GM08714 (cell line): ENCODE results near the gene CREG1.

Experiments
- H3K4me3 ChIP-seq: fragments of 200-500 bp; sonication (Bioruptor generic); 2 replicates; pipeline ENCODE4 v1.5.1; 2014; ENCODE audit warnings: mild to moderate bottlenecking, low read length, inconsistent platforms
- ZNF274 ChIP-seq: IDR thresholded peaks from 2 replicates; pipeline ENCODE4 v1.6.1; 2012; ENCODE audit warnings: mild to moderate bottlenecking, low read depth, low read length

CREG1 gene

DNA sequence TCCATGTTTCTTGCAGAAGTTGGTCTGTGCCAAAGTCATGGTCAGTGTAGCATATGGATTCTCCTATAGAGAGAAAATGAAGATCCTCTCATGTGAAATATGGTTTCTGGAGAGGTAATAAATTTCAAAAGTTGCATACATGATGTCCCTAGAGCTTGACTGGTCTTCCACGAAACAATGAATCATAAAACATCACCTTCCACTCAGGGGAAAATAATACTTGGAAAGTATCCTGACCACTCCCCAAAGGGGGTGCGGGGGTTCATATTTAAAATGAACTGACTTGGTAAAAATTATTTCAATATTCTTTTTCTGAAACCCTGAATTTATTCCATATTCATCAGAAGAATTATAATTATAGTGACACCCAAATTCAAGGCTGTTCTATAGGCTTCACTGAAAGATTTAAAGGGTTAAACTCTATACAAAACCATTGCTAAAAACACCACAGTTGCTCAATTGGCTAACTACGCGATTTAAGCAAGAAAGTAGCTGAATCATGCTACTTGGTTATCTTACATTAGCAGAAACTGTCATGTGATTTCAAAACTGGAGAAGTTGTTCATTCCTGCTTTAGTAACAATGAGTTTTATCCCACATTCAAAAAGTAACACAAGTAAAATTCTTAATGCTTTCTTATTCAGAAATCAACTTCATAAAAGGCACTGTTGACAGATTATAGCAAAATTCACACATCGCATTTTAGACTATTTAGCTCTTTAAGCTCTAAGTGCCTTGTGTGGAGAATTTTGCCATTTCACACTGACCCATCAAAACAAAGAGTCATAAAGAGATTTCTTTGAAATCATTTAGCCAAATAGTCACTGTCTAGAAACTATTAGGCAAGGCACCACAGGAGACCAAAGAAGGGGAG is 5.3 kb downstream of the CREG1 start:
- no peak for TF ChIP-seq ZNF274
- no peak overlapping the region for H3K4me3 ChIP-seq

DNA sequence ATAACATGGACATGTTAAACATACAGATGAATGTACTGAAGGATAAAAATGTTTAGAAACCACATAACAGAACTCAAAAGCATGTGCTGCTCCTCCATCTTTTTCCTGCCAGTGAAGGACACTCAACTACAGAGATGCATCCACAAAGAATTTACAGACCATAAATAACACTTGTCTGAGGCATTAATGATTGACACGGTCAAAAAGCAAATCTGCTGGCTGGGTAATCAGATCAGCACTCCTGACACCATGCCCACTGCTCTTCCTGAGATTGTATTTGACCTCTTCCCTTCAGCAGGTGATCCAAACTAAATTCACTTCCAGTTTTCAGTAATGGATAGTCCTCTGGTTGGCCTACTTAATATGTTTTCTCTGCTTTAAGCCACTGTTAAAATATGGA is 6.6 kb downstream of the CREG1 start:
- H3K4me3 ChIP-seq: no peak overlapping the region
- TF ChIP-seq ZNF274: no peak

GRCh38 chr1:167545349-167545748 is 8.2 kb downstream of the CREG1 start:
- TF ChIP-seq ZNF274: no peak
- no peak overlapping the region for H3K4me3 ChIP-seq

GRCh38 chr1:167544447-167545093 is 9.0 kb downstream of the CREG1 start:
- no peak for TF ChIP-seq ZNF274
- no peak overlapping the region for H3K4me3 ChIP-seq

GRCh38 chr1:167543199-167543990 is 10.2 kb downstream of the CREG1 start:
- TF ChIP-seq ZNF274: no peak
- H3K4me3 ChIP-seq: no peak overlapping the region

- H3K4me3 ChIP-seq: no peak overlapping the region
- TF ChIP-seq ZNF274: no peak
Observed at GRCh38 chr1:167542109-167543032, 11.2 kb downstream of the CREG1 start.

- no peak for TF ChIP-seq ZNF274
- no peak overlapping the region for H3K4me3 ChIP-seq
Observed at GRCh38 chr1:167541610-167542009, 12.0 kb downstream of the CREG1 start.

DNA sequence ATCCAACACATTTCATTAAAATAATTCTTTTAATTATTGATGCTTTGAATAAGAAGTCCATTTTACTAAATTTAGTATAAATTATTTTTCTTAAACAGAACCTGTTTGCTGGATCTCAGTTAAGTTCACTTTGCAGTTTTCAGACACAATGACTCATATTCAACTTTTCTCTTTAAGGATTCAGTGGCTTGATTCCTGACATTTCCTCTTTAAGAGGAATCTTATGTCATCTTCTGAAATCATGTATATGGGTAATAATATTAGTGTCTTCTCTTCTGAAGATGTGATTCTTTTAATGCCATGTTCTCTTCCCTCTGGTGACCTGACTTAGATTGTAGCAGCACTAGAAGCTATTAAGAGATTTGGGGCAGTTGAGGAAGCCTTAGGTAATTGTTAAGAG is 12.6 kb downstream of the CREG1 start:
- TF ChIP-seq ZNF274: no peak
- H3K4me3 ChIP-seq: no peak overlapping the region

DNA sequence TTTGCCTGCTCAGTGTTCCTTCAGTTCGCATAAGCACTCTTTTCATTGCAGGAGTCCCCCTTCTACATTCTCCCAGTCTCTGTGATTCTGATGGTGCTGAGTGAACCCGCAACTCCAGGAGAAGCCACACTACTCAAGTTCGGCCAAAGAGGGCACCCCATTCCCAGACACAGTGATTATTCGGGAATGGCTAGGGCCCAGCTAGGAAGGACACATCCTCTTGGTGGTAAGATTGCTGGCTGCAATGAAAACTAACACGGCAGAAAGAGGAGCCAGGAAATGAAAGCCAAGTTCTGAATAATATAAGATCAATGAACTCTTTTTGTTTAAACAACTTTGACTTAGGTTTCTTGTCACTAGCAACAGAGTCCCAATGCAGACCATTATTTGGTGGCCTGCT is 14.9 kb downstream of the CREG1 start:
- no peak overlapping the region for H3K4me3 ChIP-seq
- no peak for TF ChIP-seq ZNF274

DNA sequence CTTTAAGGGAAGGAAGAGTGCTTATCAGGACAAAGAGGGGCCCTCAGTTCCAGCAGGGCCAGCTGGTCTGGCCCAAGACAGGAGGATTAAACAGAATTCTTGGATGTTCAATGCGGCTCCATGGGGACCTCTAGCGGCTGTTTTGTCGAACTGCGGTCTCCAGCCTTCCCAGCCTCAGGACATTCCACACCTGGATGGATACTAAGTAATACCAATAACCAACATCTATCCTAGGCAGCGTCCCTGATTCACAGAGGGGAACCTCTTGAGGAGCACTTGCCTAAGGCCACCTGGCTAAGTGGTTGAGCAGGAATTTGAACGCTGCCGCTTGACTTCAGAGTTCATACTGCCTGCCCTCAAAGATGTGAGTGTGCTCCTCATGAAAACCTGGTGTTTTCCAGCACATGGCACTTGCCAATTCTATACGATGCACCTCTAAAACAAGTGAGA is 19.7 kb downstream of the CREG1 start:
- H3K4me3 ChIP-seq: no peak overlapping the region
- no peak for TF ChIP-seq ZNF274

- no peak overlapping the region for H3K4me3 ChIP-seq
- TF ChIP-seq ZNF274: no peak
Observed at GRCh38 chr1:167532964-167533824, 20.4 kb downstream of the CREG1 start.

DNA sequence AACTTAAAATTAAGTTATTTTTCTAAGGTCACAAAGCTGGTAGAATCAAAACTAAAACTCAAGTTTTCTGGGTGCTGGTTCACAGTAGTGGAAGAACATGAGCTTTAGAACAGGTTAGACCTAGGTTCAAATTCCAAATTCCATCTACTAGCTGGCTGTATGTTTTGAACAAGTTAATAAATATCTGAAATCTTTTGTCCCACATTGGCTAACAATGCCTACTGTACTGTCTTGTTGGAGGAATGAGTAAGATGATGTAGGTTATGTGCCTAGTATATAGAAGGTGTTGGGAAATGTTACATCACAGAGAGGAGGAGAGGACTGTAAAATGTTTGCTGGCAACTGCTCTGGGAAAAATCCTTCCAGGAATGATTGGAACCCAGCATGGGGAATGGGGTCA is 21.2 kb downstream of the CREG1 start:
- H3K4me3 ChIP-seq: no peak overlapping the region
- TF ChIP-seq ZNF274: no peak

DNA sequence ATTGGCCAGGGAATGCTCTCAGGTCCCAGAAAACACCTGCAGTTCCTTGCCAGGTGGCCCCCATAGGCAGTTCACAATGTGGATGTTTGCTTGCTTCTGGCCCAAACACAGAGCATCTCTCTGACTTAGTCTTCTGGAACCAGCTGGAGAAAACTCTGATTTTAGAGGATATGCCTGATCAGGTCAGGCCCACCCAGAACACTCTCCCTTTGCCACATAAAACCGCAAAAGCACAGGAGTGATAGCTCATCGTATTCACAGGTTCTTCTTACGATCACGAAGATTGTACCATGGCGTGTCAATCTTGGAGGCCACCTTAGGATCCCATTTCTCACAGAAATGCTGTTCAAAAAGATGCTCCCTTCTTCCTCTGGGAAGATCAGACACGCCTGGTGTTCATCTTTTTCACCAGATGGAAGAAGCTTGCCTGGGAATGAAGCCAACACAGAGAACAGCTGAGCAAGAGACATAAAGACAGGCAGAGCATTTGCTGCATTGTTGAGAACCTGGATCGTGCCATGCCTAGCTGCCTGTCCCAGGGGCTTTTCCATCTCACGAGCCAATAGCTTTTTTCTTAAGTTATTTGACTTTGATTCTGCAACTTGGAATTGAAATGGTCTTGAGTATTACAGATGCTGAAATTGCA is 23.6 kb downstream of the CREG1 start:
- TF ChIP-seq ZNF274: no peak

More for the DNA sequence above, 23.6 kb downstream of the CREG1 start:
- no peak overlapping the region for H3K4me3 ChIP-seq
